Activated CD8-positive, alpha-beta memory T cell treated with anti-CD3 and anti-CD28 coated beads, Interleukin-2, amount 10 ng/mL, durations not matched to agents 7 days and 5 days (primary cell): ENCODE data around the gene SYS1. TPM values are rescaled to one million over a fixed set of nuclear protein-coding genes. Genes with fewer than 3 reads are reported as not detected.

Experiments used
- ATAC-seq: fragments of 150-1000 bp; cut with Tn5 transposase; one replicate; pipeline ENCODE4 v1.10.0; 2021; ENCODE audit warnings: moderate library complexity
- CTCF ChIA-PET: fragments of 350-600 bp; sonication (Branson Sonifier 250); formaldehyde crosslinking; loops from one replicate; lab custom pipeline; 2021; ENCODE audit warnings: antibody characterized with exemption; lab: Charles Lee
- DNase-seq: peaks from one replicate; pipeline ENCODE4 v3.0.0-alpha.2; 2020
- H3K27ac Mint-ChIP-seq: one replicate; pipeline ENCODE4 v1.8.0; 2021; ENCODE audit warnings: mild to moderate bottlenecking, mixed read lengths
- H3K27me3 Mint-ChIP-seq: one replicate; pipeline ENCODE4 v1.8.0; 2021; ENCODE audit warnings: mixed read lengths
- H3K36me3 Mint-ChIP-seq: one replicate; pipeline ENCODE4 v1.8.0; 2021; ENCODE audit warnings: mild to moderate bottlenecking, mixed read lengths
- H3K4me1 Mint-ChIP-seq: one replicate; pipeline ENCODE4 v1.8.0; 2021; ENCODE audit warnings: mixed read lengths
- H3K4me3 Mint-ChIP-seq: one replicate; pipeline ENCODE4 v1.8.0; 2021; ENCODE audit warnings: mild to moderate bottlenecking, moderate library complexity, mixed read lengths
- H3K9me3 Mint-ChIP-seq: one replicate; pipeline ENCODE4 v1.8.0; 2022; ENCODE audit warnings: low read depth, mixed read lengths
- total RNA-seq, 2 experiments: library from RNA; stranded (reverse); gene quantifications; one replicate each; pipeline ENCODE4 v1.2.3, GENCODE V29; 2021

The SYS1 gene
- total RNA-seq, 2 experiments from 2014 or later, result 19.6 to 24.9 TPM

GRCh38 chr20:45367126-45367525, 4.2 kb downstream of the SYS1 start:
- no peaks in the 10 kb centered on the region for H3K9me3 Mint-ChIP-seq
- CTCF ChIA-PET, result interaction anchor here (2.4 to 19.3 kb wide), 2 partner anchors 67 to 83 kb away, joined by 6 to 478 read pairs; no protein-coding TSS in a partner anchor
- ATAC-seq, result no peak

GRCh38 chr20:45368221-45368980, 5.4 kb downstream of the SYS1 start:
- ATAC-seq (peak; percentile 57), DNase-seq (peak; percentile 70)
- Mint-ChIP-seq H3K9me3 (no peaks in the 10 kb centered on the region), H3K27me3 (no peaks in the 10 kb centered on the region), H3K27ac (peak overlapping the region; percentile 73), H3K4me1 (peaks cover 54% of the 10 kb centered on the region), H3K36me3 (peaks cover 27% of the 10 kb centered on the region), H3K4me3 (peak overlapping the region; percentile 37)
- CTCF ChIA-PET, result interaction anchor here (0.9 to 19.3 kb wide), 7 partner anchors 11 to 403 kb away, joined by 3 to 478 read pairs (median 4); no protein-coding TSS in a partner anchor

More at GRCh38 chr20:45367126-45367525, 4.2 kb downstream of the SYS1 start:
- peaks cover 3% of the 10 kb centered on the region for H3K27me3 Mint-ChIP-seq
- H3K4me1 Mint-ChIP-seq, result peaks cover 52% of the 10 kb centered on the region
- no peak for DNase-seq
- no peak overlapping the region for H3K27ac Mint-ChIP-seq
- peaks cover 27% of the 10 kb centered on the region for H3K36me3 Mint-ChIP-seq
- no peak overlapping the region for H3K4me3 Mint-ChIP-seq

GRCh38 chr20:45370571-45371160, 7.7 kb downstream of the SYS1 start:
- Mint-ChIP-seq H3K9me3 (no peaks in the 10 kb centered on the region), H3K4me3 (no peak overlapping the region), H3K27me3 (no peaks in the 10 kb centered on the region), H3K27ac (no peak overlapping the region), H3K36me3 (peaks cover 22% of the 10 kb centered on the region), H3K4me1 (peaks cover 51% of the 10 kb centered on the region)
- CTCF ChIA-PET, result interaction anchor here (1.2 to 19.3 kb wide), 8 partner anchors 8 to 79 kb away, joined by 3 to 478 read pairs (median 27); partner anchors contain the start of genes DBNDD2, PIGT, SDC4 and SYS1
- ATAC-seq (no peak), DNase-seq (peak; percentile 37)

- Mint-ChIP-seq H3K4me1 (peaks cover 40% of the 10 kb centered on the region), H3K27me3 (no peaks in the 10 kb centered on the region), H3K4me3 (no peak overlapping the region), H3K9me3 (no peaks in the 10 kb centered on the region), H3K27ac (peak overlapping the region; percentile 40), H3K36me3 (peaks cover 10% of the 10 kb centered on the region)
- no peak for ATAC-seq
- CTCF ChIA-PET, result interaction anchor here (0.9 to 19.3 kb wide), 12 partner anchors 10 to 587 kb away, joined by 3 to 478 read pairs (median 19); partner anchors contain the start of genes DBNDD2, PIGT and SYS1
- peak; percentile 33 for DNase-seq
Observed at GRCh38 chr20:45372241-45372640, 9.3 kb downstream of the SYS1 start.

- Mint-ChIP-seq H3K4me1 (peaks cover 34% of the 10 kb centered on the region), H3K9me3 (no peaks in the 10 kb centered on the region), H3K27me3 (no peaks in the 10 kb centered on the region), H3K36me3 (peaks cover 7% of the 10 kb centered on the region), H3K4me3 (peak overlapping the region; percentile 78), H3K27ac (peak overlapping the region; percentile 90)
- CTCF ChIA-PET, result interaction anchor here (0.6 to 19.3 kb wide), 30 partner anchors 11 to 586 kb away, joined by 3 to 478 read pairs (median 9); partner anchors contain the start of genes DBNDD2, PIGT and SYS1
- ATAC-seq (no peak), DNase-seq (peak; percentile 38)
Observed at GRCh38 chr20:45372646-45373352, 9.8 kb downstream of the SYS1 start.

- H3K4me1 Mint-ChIP-seq, result peaks cover 27% of the 10 kb centered on the region
- H3K27ac Mint-ChIP-seq, result peak overlapping the region; percentile 90
- CTCF ChIA-PET, result interaction anchor here (0.6 to 19.3 kb wide), 39 partner anchors 9 to 426 kb away, joined by 3 to 478 read pairs (median 6); partner anchors contain the start of genes DBNDD2, PIGT, SDC4 and SYS1
- no peaks in the 10 kb centered on the region for H3K36me3 Mint-ChIP-seq
- ATAC-seq (peak; percentile 95), DNase-seq (peak; percentile 92)
- peak overlapping the region; percentile 78 for H3K4me3 Mint-ChIP-seq
- no peaks in the 10 kb centered on the region for H3K27me3 Mint-ChIP-seq
- H3K9me3 Mint-ChIP-seq, result no peaks in the 10 kb centered on the region
Observed at GRCh38 chr20:45373353-45374100, 10.6 kb downstream of the SYS1 start.

GRCh38 chr20:45374101-45374467, 11.1 kb downstream of the SYS1 start:
- Mint-ChIP-seq H3K9me3 (no peaks in the 10 kb centered on the region), H3K27me3 (no peaks in the 10 kb centered on the region), H3K4me1 (peaks cover 21% of the 10 kb centered on the region), H3K36me3 (no peaks in the 10 kb centered on the region), H3K27ac (peak overlapping the region; percentile 90), H3K4me3 (peak overlapping the region; percentile 78)
- CTCF ChIA-PET, result interaction anchor here (0.8 to 19.3 kb wide), 37 partner anchors 9 to 424 kb away, joined by 3 to 478 read pairs (median 6); partner anchors contain the start of genes DBNDD2, PIGT, SDC4 and SYS1
- DNase-seq (no peak), ATAC-seq (no peak)

GRCh38 chr20:45374966-45375365, 12.0 kb downstream of the SYS1 start:
- no peaks in the 10 kb centered on the region for H3K36me3 Mint-ChIP-seq
- H3K27me3 Mint-ChIP-seq, result no peaks in the 10 kb centered on the region
- CTCF ChIA-PET, result interaction anchor here (0.8 to 19.3 kb wide), 15 partner anchors 13 to 396 kb away, joined by 3 to 478 read pairs (median 15); partner anchors contain the start of genes DBNDD2, PIGT and SYS1

GRCh38 chr20:45377269-45377668, 14.3 kb downstream of the SYS1 start:
- no peaks in the 10 kb centered on the region for H3K36me3 Mint-ChIP-seq
- peaks cover 20% of the 10 kb centered on the region for H3K4me1 Mint-ChIP-seq
- DNase-seq (no peak), ATAC-seq (no peak)
- CTCF ChIA-PET, result interaction anchor here (1.0 to 19.3 kb wide), 3 partner anchors 57 to 83 kb away, joined by 3 to 478 read pairs (median 3); no protein-coding TSS in a partner anchor
- no peak overlapping the region for H3K4me3 Mint-ChIP-seq
- no peaks in the 10 kb centered on the region for H3K9me3 Mint-ChIP-seq
- no peak overlapping the region for H3K27ac Mint-ChIP-seq
- H3K27me3 Mint-ChIP-seq, result no peaks in the 10 kb centered on the region

More at GRCh38 chr20:45374966-45375365, 12.0 kb downstream of the SYS1 start:
- Mint-ChIP-seq H3K27ac (no peak overlapping the region), H3K4me1 (peaks cover 20% of the 10 kb centered on the region), H3K4me3 (no peak overlapping the region), H3K9me3 (no peaks in the 10 kb centered on the region)
- no peak for DNase-seq
- no peak for ATAC-seq

GRCh38 chr20:45378191-45378590, 15.2 kb downstream of the SYS1 start, which contains the start of gene TP53TG5:
Gene TP53TG5 (minus strand): TSS chr20:45378325. CDS start chr20:45378236, 89 bp downstream.
- DNase-seq (no peak), ATAC-seq (no peak)
- Mint-ChIP-seq H3K27ac (no peak within 1 kb of the TSS), H3K36me3 (no peaks in the 10 kb centered on the region), H3K4me1 (peaks cover 14% of the 10 kb centered on the region), H3K27me3 (no peaks in the 10 kb centered on the region), H3K9me3 (no peaks in the 10 kb centered on the region), H3K4me3 (no peak within 1 kb of the TSS)
- CTCF ChIA-PET, result interaction anchor here (0.8 to 3.3 kb wide), 3 partner anchors 59 to 72 kb away, joined by 3 to 13 read pairs (median 4); no protein-coding TSS in a partner anchor

GRCh38 chr20:45387274-45387673, 24.3 kb downstream of the SYS1 start:
- Mint-ChIP-seq H3K4me3 (no peak overlapping the region), H3K27ac (no peak overlapping the region), H3K4me1 (peaks cover 7% of the 10 kb centered on the region), H3K27me3 (no peaks in the 10 kb centered on the region), H3K36me3 (peaks cover 7% of the 10 kb centered on the region), H3K9me3 (peaks cover 6% of the 10 kb centered on the region)
- CTCF ChIA-PET, result no interaction called here
- ATAC-seq (no peak), DNase-seq (no peak)

- H3K27ac Mint-ChIP-seq, result no peak overlapping the region
Observed at GRCh38 chr20:45390931-45391330, 28.0 kb downstream of the SYS1 start.

More at GRCh38 chr20:45390931-45391330, 28.0 kb downstream of the SYS1 start:
- H3K27me3 Mint-ChIP-seq, result no peaks in the 10 kb centered on the region
- ATAC-seq (no peak), DNase-seq (no peak)
- peaks cover 6% of the 10 kb centered on the region for H3K9me3 Mint-ChIP-seq
- no peak overlapping the region for H3K4me3 Mint-ChIP-seq
- H3K36me3 Mint-ChIP-seq, result peaks cover 7% of the 10 kb centered on the region
- H3K4me1 Mint-ChIP-seq, result peaks cover 7% of the 10 kb centered on the region
- CTCF ChIA-PET, result interaction anchor here (0.7 to 2.9 kb wide), 2 partner anchors 17 to 46 kb away, joined by 3 to 13 read pairs; no protein-coding TSS in a partner anchor
